ENCODE results near the gene CDA.

The CDA gene

DNA sequence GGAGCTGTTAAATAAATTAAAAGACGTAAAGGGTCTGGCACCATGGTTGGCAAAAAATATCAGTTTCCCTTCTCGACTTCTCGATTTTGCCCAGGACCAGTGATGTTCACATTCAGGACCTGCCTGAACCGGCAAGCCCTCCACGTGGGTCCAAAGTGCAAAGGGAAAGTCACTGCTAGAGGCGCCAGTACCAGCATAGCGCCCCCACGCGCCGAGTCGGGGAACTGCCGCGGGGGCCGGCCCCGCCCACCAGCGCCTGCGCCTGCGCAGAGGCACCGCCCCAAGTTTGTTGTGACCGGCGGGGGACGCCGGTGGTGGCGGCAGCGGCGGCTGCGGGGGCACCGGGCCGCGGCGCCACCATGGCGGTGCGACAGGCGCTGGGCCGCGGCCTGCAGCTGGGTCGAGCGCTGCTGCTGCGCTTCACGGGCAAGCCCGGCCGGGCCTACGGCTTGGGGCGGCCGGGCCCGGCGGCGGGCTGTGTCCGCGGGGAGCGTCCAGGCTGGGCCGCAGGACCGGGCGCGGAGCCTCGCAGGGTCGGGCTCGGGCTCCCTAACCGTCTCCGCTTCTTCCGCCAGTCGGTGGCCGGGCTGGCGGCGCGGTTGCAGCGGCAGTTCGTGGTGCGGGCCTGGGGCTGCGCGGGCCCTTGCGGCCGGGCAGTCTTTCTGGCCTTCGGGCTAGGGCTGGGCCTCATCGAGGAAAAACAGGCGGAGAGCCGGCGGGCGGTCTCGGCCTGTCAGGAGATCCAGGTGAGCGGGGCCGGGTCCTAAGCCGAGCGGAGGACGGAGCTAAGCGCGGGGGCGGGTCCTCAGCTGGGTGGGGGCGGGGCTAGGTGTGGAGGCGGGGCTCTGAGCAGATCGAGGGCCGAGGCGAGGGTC is 44.5 kb downstream of the CDA start, which contains the start of gene PINK1 (continued):
- no peak for TF ChIP-seq ZNF530 (tag by site-specific recombination; IDR thresholded peaks at IDR 0.05; ENCODE audit: low read depth)
- no peak for TF ChIP-seq ZNF280D (tag by site-specific recombination; IDR thresholded peaks at IDR 0.05)
- TF ChIP-seq ZNF350 (tag by site-specific recombination; IDR thresholded peaks at IDR 0.05): no peak
- no peak for TF ChIP-seq ZNF174 (tag by site-specific recombination; IDR thresholded peaks at IDR 0.05)
- TF ChIP-seq, protein P1, sequence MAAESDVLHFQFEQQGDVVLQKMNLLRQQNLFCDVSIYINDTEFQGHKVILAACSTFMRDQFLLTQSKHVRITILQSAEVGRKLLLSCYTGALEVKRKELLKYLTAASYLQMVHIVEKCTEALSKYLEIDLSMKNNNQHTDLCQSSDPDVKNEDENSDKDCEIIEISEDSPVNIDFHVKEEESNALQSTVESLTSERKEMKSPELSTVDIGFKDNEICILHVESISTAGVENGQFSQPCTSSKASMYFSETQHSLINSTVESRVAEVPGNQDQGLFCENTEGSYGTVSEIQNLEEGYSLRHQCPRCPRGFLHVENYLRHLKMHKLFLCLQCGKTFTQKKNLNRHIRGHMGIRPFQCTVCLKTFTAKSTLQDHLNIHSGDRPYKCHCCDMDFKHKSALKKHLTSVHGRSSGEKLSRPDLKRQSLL (tag by site-specific recombination; IDR thresholded peaks at IDR 0.05): no peak
- TF ChIP-seq PRDM6 (tag by site-specific recombination; IDR thresholded peaks at IDR 0.05): no peak
- TF ChIP-seq ZNF24 (tag by site-specific recombination; IDR thresholded peaks at IDR 0.05): no peak
- no peak for TF ChIP-seq ZNF48 (tag by site-specific recombination; IDR thresholded peaks at IDR 0.05)
- TF ChIP-seq MZF1 (tag by site-specific recombination; IDR thresholded peaks at IDR 0.05; ENCODE audit: borderline replicate concordance): no peak
- no peak for TF ChIP-seq ZNF354C (tag by site-specific recombination; IDR thresholded peaks at IDR 0.05; ENCODE audit: borderline replicate concordance, low read depth)
- no peak for TF ChIP-seq IKZF3 (tag by site-specific recombination; IDR thresholded peaks at IDR 0.05)
- TF ChIP-seq ZNF529 (tag by site-specific recombination; IDR thresholded peaks at IDR 0.05; ENCODE audit: insufficient replicate concordance): no peak
- TF ChIP-seq SP7 (tag by site-specific recombination; IDR thresholded peaks at IDR 0.05): peak; percentile 55; the same call in 1 of the 2 replicates
- TF ChIP-seq ZNF521 (tag by site-specific recombination; IDR thresholded peaks at IDR 0.05): no peak
- TF ChIP-seq ZNF324 (tag by site-specific recombination; IDR thresholded peaks at IDR 0.05): no peak
- TF ChIP-seq ZNF426 (tag by site-specific recombination; IDR thresholded peaks at IDR 0.05): no peak
- no peak for TF ChIP-seq HOXA7 (CRISPR knock-in tag; IDR thresholded peaks at IDR 0.05; ENCODE audit: borderline replicate concordance)
- no peak for TF ChIP-seq ZNF37A (tag by site-specific recombination; IDR thresholded peaks at IDR 0.05)
- no peak for TF ChIP-seq ZNF423 (tag by site-specific recombination; IDR thresholded peaks at IDR 0.05)
- no peak for TF ChIP-seq ZNF623 (tag by site-specific recombination; IDR thresholded peaks at IDR 0.05)
- TF ChIP-seq ZNF10 (tag by site-specific recombination; IDR thresholded peaks at IDR 0.05): no peak
- no peak for TF ChIP-seq ZNF433 (tag by site-specific recombination; IDR thresholded peaks at IDR 0.05; ENCODE audit: low read depth)
- TF ChIP-seq, protein P2, sequence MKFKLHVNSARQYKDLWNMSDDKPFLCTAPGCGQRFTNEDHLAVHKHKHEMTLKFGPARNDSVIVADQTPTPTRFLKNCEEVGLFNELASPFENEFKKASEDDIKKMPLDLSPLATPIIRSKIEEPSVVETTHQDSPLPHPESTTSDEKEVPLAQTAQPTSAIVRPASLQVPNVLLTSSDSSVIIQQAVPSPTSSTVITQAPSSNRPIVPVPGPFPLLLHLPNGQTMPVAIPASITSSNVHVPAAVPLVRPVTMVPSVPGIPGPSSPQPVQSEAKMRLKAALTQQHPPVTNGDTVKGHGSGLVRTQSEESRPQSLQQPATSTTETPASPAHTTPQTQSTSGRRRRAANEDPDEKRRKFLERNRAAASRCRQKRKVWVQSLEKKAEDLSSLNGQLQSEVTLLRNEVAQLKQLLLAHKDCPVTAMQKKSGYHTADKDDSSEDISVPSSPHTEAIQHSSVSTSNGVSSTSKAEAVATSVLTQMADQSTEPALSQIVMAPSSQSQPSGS (tag by site-specific recombination; IDR thresholded peaks at IDR 0.05; ENCODE audit: low read depth): no peak
- TF ChIP-seq ZSCAN23 (tag by site-specific recombination; IDR thresholded peaks at IDR 0.05): no peak
- TF ChIP-seq, protein P3, sequence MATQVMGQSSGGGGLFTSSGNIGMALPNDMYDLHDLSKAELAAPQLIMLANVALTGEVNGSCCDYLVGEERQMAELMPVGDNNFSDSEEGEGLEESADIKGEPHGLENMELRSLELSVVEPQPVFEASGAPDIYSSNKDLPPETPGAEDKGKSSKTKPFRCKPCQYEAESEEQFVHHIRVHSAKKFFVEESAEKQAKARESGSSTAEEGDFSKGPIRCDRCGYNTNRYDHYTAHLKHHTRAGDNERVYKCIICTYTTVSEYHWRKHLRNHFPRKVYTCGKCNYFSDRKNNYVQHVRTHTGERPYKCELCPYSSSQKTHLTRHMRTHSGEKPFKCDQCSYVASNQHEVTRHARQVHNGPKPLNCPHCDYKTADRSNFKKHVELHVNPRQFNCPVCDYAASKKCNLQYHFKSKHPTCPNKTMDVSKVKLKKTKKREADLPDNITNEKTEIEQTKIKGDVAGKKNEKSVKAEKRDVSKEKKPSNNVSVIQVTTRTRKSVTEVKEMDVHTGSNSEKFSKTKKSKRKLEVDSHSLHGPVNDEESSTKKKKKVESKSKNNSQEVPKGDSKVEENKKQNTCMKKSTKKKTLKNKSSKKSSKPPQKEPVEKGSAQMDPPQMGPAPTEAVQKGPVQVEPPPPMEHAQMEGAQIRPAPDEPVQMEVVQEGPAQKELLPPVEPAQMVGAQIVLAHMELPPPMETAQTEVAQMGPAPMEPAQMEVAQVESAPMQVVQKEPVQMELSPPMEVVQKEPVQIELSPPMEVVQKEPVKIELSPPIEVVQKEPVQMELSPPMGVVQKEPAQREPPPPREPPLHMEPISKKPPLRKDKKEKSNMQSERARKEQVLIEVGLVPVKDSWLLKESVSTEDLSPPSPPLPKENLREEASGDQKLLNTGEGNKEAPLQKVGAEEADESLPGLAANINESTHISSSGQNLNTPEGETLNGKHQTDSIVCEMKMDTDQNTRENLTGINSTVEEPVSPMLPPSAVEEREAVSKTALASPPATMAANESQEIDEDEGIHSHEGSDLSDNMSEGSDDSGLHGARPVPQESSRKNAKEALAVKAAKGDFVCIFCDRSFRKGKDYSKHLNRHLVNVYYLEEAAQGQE (tag by site-specific recombination; IDR thresholded peaks at IDR 0.05): no peak
- TF ChIP-seq ZNF670 (tag by site-specific recombination; IDR thresholded peaks at IDR 0.05; ENCODE audit: low read depth): no peak
- TF ChIP-seq ZNF473 (tag by site-specific recombination; IDR thresholded peaks at IDR 0.05): no peak
- TF ChIP-seq, protein P4, sequence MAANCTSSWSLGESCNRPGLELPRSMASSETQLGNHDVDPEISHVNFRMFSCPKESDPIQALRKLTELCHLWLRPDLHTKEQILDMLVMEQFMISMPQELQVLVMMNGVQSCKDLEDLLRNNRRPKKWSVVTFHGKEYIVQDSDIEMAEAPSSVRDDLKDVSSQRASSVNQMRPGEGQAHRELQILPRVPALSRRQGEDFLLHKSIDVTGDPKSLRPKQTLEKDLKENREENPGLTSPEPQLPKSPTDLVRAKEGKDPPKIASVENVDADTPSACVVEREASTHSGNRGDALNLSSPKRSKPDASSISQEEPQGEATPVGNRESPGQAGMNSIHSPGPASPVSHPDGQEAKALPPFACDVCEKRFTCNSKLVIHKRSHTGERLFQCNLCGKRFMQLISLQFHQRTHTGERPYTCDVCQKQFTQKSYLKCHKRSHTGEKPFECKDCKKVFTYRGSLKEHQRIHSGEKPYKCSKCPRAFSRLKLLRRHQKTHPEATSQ (tag by site-specific recombination; IDR thresholded peaks at IDR 0.05): no peak

Data from HEK293 (cell line).